ENCODE data around the gene DDI2. TPM values are rescaled to one million over a fixed set of nuclear protein-coding genes. Genes with fewer than 3 reads are reported as not detected.
A peak's percentile ranks its signal among the peaks of the same experiment; 100 is the strongest.

Gene DDI2
- total RNA-seq, 1 donor from 2014 or later, result 40.9 TPM

- no peak for DNase-seq
- H3K36me3 ChIP-seq, result peaks cover 5% of the 10 kb centered on the region
- intact Hi-C loops (cut with DNase I), result no loop called here
- ATAC-seq, result no peak
- no peaks in the 10 kb centered on the region for H3K9me3 ChIP-seq
- no peaks in the 10 kb centered on the region for H3K27me3 ChIP-seq
- H3K4me1 ChIP-seq, result peaks cover 80% of the 10 kb centered on the region
- peak overlapping the region; percentile 37 for H3K27ac ChIP-seq
- TF ChIP-seq CTCF (IDR thresholded peaks at IDR 0.05), result no peak
- no peak overlapping the region for H3K4me3 ChIP-seq
Measured at GRCh38 chr1:15621975-15622374, 4.7 kb downstream of the DDI2 start.

- intact Hi-C loops (cut with DNase I), result no loop called here
- Histone ChIP-seq H3K4me1 (peaks cover 83% of the 10 kb centered on the region), H3K27ac (peak overlapping the region; percentile 37), H3K36me3 (peaks cover 12% of the 10 kb centered on the region), H3K4me3 (no peak overlapping the region), H3K27me3 (no peaks in the 10 kb centered on the region), H3K9me3 (no peaks in the 10 kb centered on the region)
- no peak for ATAC-seq
- no peak for DNase-seq
- TF ChIP-seq CTCF (IDR thresholded peaks at IDR 0.05), result no peak
Measured at GRCh38 chr1:15622712-15623373, 5.6 kb downstream of the DDI2 start.

DNA sequence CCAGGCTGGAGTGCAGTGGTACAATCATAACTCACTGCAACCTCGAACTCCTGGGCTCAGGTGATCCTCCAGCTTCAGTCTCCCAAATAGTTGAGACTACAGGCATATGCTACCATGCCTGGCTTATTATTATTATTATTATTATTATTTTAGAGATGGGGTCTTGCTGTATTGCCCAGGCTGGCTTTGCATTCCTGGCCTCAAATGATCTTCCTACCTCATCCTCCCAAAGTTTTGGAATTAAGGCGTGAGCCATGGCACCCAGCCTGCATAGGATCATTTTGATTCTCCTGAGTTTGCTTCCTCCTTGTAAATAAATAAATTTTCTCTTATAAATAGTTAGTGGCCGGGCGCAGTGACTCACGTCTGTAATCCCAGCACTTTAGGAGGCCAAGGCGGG is 6.2 kb downstream of the DDI2 start:
- ATAC-seq (no peak), DNase-seq (no peak)
- H3K27ac ChIP-seq, result no peak overlapping the region
- H3K9me3 ChIP-seq, result no peaks in the 10 kb centered on the region
- H3K36me3 ChIP-seq, result peaks cover 18% of the 10 kb centered on the region
- H3K4me3 ChIP-seq, result no peak overlapping the region
- TF ChIP-seq CTCF (IDR thresholded peaks at IDR 0.05), result no peak
- no peaks in the 10 kb centered on the region for H3K27me3 ChIP-seq
- H3K4me1 ChIP-seq, result peaks cover 89% of the 10 kb centered on the region
- intact Hi-C loops (cut with DNase I), result no loop called here

- H3K4me1 ChIP-seq, result peaks cover 87% of the 10 kb centered on the region
- DNase-seq, result no peak
- no peak for TF ChIP-seq CTCF (IDR thresholded peaks at IDR 0.05)
- peaks cover 26% of the 10 kb centered on the region for H3K36me3 ChIP-seq
- ATAC-seq, result no peak
- no peaks in the 10 kb centered on the region for H3K27me3 ChIP-seq
- intact Hi-C loops (cut with DNase I), result no loop called here
- no peak overlapping the region for H3K4me3 ChIP-seq
- H3K9me3 ChIP-seq, result no peaks in the 10 kb centered on the region
- no peak overlapping the region for H3K27ac ChIP-seq
Measured at GRCh38 chr1:15624133-15624714, 7.0 kb downstream of the DDI2 start.

DNA sequence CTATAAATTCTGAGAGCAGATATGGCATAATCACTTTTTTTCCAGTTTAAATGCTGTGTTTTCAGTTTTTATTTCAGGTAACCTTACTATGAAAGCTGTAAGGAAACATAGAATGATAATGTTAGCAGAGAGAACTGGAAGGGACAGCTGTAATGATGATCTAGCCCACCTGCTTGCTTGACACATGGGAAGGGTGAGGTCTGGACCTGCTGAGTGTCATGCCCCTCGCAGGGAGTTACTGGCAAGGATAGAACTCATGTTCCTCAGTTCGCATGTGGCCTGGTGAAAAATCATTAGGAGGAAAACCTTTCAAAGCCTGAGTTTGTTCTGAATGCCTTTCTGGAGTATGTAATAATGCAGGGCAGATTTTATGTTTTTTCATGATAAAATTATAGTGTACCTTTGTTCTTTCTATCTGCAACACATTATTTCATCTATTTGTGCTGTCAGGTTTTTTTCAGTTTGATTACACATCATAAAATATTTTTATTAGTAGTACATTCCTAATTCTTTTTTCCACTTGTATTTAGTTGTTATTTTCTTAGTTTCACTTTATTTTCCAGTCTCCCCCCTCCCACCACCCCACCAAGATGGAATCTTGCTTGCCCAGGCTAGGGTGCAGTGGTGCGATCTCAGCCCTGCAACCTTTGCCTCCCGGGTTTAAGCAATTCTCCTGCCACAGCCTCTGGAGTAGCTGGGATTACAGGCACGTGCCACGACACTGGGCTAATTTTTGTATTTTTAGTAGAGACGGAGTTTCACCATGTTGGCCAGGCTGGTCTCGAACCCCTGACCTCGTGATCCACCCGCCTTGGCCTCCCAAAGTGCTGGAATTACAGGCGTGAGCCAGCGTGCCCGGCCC is 8.0 kb downstream of the DDI2 start:
- intact Hi-C loops (cut with DNase I), result no loop called here
- Histone ChIP-seq H3K27ac (no peak overlapping the region), H3K4me1 (peaks cover 77% of the 10 kb centered on the region), H3K4me3 (no peak overlapping the region), H3K36me3 (peaks cover 37% of the 10 kb centered on the region), H3K27me3 (no peaks in the 10 kb centered on the region), H3K9me3 (no peaks in the 10 kb centered on the region)
- DNase-seq, result no peak
- TF ChIP-seq CTCF (IDR thresholded peaks at IDR 0.05), result no peak
- ATAC-seq, result no peak

Data from upper lobe of right lung (tissue), 1 donor.